ENCODE measurements around the gene SMG6.

The SMG6 gene

GRCh38 chr17:2085648-2085949 is 218.0 kb downstream of the SMG6 start:
- POLR2A ChIA-PET (ENCODE audit: low non-redundant PET): no interaction called here
- CTCF ChIA-PET: interaction anchor here (2.2 kb wide), 1 partner anchor 159 kb away, joined by 9 read pairs; no protein-coding TSS in a partner anchor
- TF ChIP-seq, protein P1, sequence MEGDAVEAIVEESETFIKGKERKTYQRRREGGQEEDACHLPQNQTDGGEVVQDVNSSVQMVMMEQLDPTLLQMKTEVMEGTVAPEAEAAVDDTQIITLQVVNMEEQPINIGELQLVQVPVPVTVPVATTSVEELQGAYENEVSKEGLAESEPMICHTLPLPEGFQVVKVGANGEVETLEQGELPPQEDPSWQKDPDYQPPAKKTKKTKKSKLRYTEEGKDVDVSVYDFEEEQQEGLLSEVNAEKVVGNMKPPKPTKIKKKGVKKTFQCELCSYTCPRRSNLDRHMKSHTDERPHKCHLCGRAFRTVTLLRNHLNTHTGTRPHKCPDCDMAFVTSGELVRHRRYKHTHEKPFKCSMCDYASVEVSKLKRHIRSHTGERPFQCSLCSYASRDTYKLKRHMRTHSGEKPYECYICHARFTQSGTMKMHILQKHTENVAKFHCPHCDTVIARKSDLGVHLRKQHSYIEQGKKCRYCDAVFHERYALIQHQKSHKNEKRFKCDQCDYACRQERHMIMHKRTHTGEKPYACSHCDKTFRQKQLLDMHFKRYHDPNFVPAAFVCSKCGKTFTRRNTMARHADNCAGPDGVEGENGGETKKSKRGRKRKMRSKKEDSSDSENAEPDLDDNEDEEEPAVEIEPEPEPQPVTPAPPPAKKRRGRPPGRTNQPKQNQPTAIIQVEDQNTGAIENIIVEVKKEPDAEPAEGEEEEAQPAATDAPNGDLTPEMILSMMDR (conservative IDR thresholded peaks at IDR 0.05; ENCODE audit: low read depth): no peak
- peak overlapping the region; percentile 62 for H3K27ac ChIP-seq
- DNase-seq (ENCODE audit: low spot score): no peak

GRCh38 chr17:2084766-2085647 is 218.6 kb downstream of the SMG6 start:
- POLR2A ChIA-PET (ENCODE audit: low non-redundant PET): no interaction called here
- peak; percentile 25 for DNase-seq (ENCODE audit: low spot score)

GRCh38 chr17:2084036-2084765 is 219.4 kb downstream of the SMG6 start:
- peak overlapping the region; percentile 62 for H3K27ac ChIP-seq
- TF ChIP-seq, protein P1 (conservative IDR thresholded peaks at IDR 0.05; ENCODE audit: low read depth): no peak
- ChIA-PET POLR2A (ENCODE audit: low non-redundant PET) (no interaction called here), CTCF (interaction anchor here (0.6 to 1.2 kb wide), 4 partner anchors 9 to 161 kb away, joined by 3 to 6 read pairs (median 4); no protein-coding TSS in a partner anchor)
- peak; percentile 45 for DNase-seq (ENCODE audit: low spot score)

More at GRCh38 chr17:2084766-2085647, 218.6 kb downstream of the SMG6 start:
- H3K27ac ChIP-seq: peak overlapping the region; percentile 62
- CTCF ChIA-PET: interaction anchor here (0.6 to 2.2 kb wide), 3 partner anchors 8 to 160 kb away, joined by 5 to 9 read pairs (median 6); no protein-coding TSS in a partner anchor
- TF ChIP-seq, protein P1 (conservative IDR thresholded peaks at IDR 0.05; ENCODE audit: low read depth): no peak

GRCh38 chr17:2083613-2084035 is 220.0 kb downstream of the SMG6 start:
- DNase-seq (ENCODE audit: low spot score): no peak
- TF ChIP-seq, protein P1 (conservative IDR thresholded peaks at IDR 0.05; ENCODE audit: low read depth): no peak
- POLR2A ChIA-PET (ENCODE audit: low non-redundant PET): no interaction called here
- peak overlapping the region; percentile 62 for H3K27ac ChIP-seq
- CTCF ChIA-PET: interaction anchor here (0.7 to 1.2 kb wide), 3 partner anchors 28 to 161 kb away, joined by 3 to 6 read pairs (median 3); no protein-coding TSS in a partner anchor

DNA sequence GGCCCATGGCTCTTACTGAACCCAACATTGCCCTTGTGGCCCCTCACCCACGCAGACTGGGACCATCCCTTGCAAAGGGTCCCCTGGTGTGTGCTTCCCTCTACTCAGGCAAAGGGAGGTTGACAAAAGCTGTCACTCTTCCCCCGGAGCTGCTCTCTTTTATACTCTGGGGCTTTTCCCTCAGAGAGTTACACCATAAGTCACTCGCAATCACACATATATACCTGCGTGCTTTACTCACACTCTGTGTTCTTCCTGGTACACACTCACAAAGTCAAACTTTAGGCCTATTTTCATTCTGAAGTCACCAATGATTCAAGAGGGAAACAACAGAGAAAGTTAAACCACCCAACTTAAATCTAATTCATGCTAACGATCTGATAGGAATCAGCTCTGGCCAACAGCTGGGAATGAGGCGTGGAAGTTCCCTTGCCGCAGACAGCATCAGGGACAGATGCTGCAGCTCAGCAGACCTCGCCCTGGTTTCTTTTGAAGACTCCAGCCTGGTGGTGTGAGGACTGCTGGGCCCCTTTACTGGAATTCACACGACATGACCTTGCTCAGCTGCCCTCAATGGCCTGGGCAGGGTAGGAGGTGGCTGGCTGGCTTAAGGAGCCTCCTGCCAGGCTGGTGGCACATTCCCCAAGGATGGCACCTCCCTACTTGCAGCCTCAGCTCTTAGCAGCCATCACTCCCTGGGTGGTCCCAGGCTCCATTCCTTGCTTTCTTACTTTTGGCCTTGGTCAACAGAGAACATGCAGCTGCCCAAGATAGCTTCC is 221.4 kb downstream of the SMG6 start:
- TF ChIP-seq, protein P1 (conservative IDR thresholded peaks at IDR 0.05; ENCODE audit: low read depth): no peak
- H3K27ac ChIP-seq: peak overlapping the region; percentile 57
- ChIA-PET POLR2A (ENCODE audit: low non-redundant PET) (no interaction called here), CTCF (no interaction called here)
- no peak for DNase-seq (ENCODE audit: low spot score)

GRCh38 chr17:2081564-2081963 is 222.0 kb downstream of the SMG6 start:
- DNase-seq (ENCODE audit: low spot score): peak; percentile 63
- ChIA-PET POLR2A (ENCODE audit: low non-redundant PET) (no interaction called here), CTCF (no interaction called here)
- H3K27ac ChIP-seq: peak overlapping the region; percentile 57
- TF ChIP-seq, protein P1 (conservative IDR thresholded peaks at IDR 0.05; ENCODE audit: low read depth): no peak
